SU-DHL-6 (cell line): ENCODE measurements around the gene RP9.

Experiments
- H2AFZ ChIP-seq: fragments of 200-600 bp; sonication (generic); 2 replicates; pipeline ENCODE4 v1.6.1; 2014; ENCODE audit warnings: low read depth, mild to moderate bottlenecking, moderate library complexity, mixed read lengths, antibody characterized with exemption, low read length; ENCODE audit not compliant: severe bottlenecking
- H3F3A ChIP-seq: fragments of 200-600 bp; shearing (Covaris generic); 2 replicates; pipeline ENCODE4 v1.6.0; 2016; ENCODE audit warnings: antibody characterized with exemption, mild to moderate bottlenecking; ENCODE audit not compliant: insufficient read depth
- H3K27ac ChIP-seq: fragments of 200-600 bp; sonication (generic); 2 replicates; pipeline ENCODE4 v1.5.1; 2016; ENCODE audit warnings: low read depth, mild to moderate bottlenecking, low read length, moderate library complexity, mixed read lengths
- H3K27me3 ChIP-seq: fragments of 200-600 bp; sonication (generic), shearing (Covaris generic); 2 replicates; pipeline ENCODE4 v1.6.0; 2014; ENCODE audit warnings: mild to moderate bottlenecking, low read length
- H3K36me3 ChIP-seq: fragments of 200-600 bp; sonication (generic); 2 replicates; pipeline ENCODE4 v1.6.1; 2014; ENCODE audit warnings: mild to moderate bottlenecking, low read length, mixed read lengths
- H3K4me2 ChIP-seq: fragments of 300-600, 200-600 bp; shearing (Covaris generic), sonication (generic); 2 replicates; pipeline ENCODE4 v1.6.0; 2014; ENCODE audit warnings: low read length, low read depth, mild to moderate bottlenecking; ENCODE audit not compliant: poor library complexity, severe bottlenecking
- H3K4me3 ChIP-seq: fragments of 200-600 bp; sonication (generic); 2 replicates; pipeline ENCODE4 v1.5.1; 2014; ENCODE audit warnings: antibody characterized with exemption, low read length, mild to moderate bottlenecking, mixed read lengths; ENCODE audit not compliant: insufficient read depth, poor library complexity, severe bottlenecking
- H3K79me2 ChIP-seq: fragments of 200-600 bp; sonication (generic); 2 replicates; pipeline ENCODE4 v1.6.1; 2014; ENCODE audit warnings: mild to moderate bottlenecking, low read length, moderate library complexity; ENCODE audit not compliant: insufficient read depth
- H3K9ac ChIP-seq: fragments of 200-600 bp; sonication (generic); 2 replicates; pipeline ENCODE4 v1.7.0; 2014; ENCODE audit warnings: mild to moderate bottlenecking, low read length
- H3K9me2 ChIP-seq: fragments of 200-600 bp; sonication (generic); replicated peaks from 2 replicates; pipeline ENCODE4 v1.6.1; 2014; ENCODE audit warnings: low read length; ENCODE audit not compliant: insufficient read depth
- H3K9me3 ChIP-seq: fragments of 200-600 bp; sonication (generic); 2 replicates; pipeline ENCODE4 v1.6.1; 2014; ENCODE audit warnings: low read length, mixed read lengths; ENCODE audit not compliant: insufficient read depth
- H4K20me1 ChIP-seq: fragments of 200-600 bp; sonication (generic); 2 replicates; pipeline ENCODE4 v1.6.1; 2014; ENCODE audit warnings: low read depth, mild to moderate bottlenecking, antibody characterized with exemption, low read length, moderate library complexity, mixed read lengths
- EZH2phosphoT487 ChIP-seq: fragments of 200-600 bp; sonication (generic), shearing (Covaris generic); conservative IDR thresholded peaks from 2 replicates; pipeline ENCODE4 v1.6.1; 2018; ENCODE audit warnings: mild to moderate bottlenecking, antibody characterized with exemption, low read length, moderate library complexity, mixed read lengths
- TF ChIP-seq, protein P1 (sequence below): fragments of 200-600 bp; sonication (generic); IDR thresholded peaks from one replicate; pipeline ENCODE4 v1.5.1; 2017; ENCODE audit warnings: antibody characterized with exemption, mild to moderate bottlenecking, low read length, moderate library complexity; ENCODE audit not compliant: insufficient read depth, poor library complexity, severe bottlenecking

The RP9 gene

GRCh38 chr7:33128631-33128989 lies 19.4 kb upstream of the RP9 start:
- H2AFZ ChIP-seq = peak overlapping the region; percentile 98
- H3K9me3 ChIP-seq = no peaks in the 10 kb centered on the region
- no peaks in the 10 kb centered on the region for H3K9me2 ChIP-seq
- peak overlapping the region; percentile 84 for H3K4me2 ChIP-seq
- no peaks in the 10 kb centered on the region for H4K20me1 ChIP-seq
- H3K36me3 ChIP-seq = no peaks in the 10 kb centered on the region; the same call in 1 of the 2 replicates
- H3K27ac ChIP-seq = peak overlapping the region; percentile 70; the same call in 1 of the 2 replicates
- no peak for TF ChIP-seq EZH2phosphoT487
- TF ChIP-seq, protein P1, sequence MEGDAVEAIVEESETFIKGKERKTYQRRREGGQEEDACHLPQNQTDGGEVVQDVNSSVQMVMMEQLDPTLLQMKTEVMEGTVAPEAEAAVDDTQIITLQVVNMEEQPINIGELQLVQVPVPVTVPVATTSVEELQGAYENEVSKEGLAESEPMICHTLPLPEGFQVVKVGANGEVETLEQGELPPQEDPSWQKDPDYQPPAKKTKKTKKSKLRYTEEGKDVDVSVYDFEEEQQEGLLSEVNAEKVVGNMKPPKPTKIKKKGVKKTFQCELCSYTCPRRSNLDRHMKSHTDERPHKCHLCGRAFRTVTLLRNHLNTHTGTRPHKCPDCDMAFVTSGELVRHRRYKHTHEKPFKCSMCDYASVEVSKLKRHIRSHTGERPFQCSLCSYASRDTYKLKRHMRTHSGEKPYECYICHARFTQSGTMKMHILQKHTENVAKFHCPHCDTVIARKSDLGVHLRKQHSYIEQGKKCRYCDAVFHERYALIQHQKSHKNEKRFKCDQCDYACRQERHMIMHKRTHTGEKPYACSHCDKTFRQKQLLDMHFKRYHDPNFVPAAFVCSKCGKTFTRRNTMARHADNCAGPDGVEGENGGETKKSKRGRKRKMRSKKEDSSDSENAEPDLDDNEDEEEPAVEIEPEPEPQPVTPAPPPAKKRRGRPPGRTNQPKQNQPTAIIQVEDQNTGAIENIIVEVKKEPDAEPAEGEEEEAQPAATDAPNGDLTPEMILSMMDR = no peak
- peak overlapping the region; percentile 85 for H3K4me3 ChIP-seq
- no peaks in the 10 kb centered on the region for H3K79me2 ChIP-seq
- H3K27me3 ChIP-seq = no peaks in the 10 kb centered on the region
- H3F3A ChIP-seq = no peaks in the 10 kb centered on the region
- H3K9ac ChIP-seq = peak overlapping the region; percentile 66

- H3K4me2 ChIP-seq = no peak overlapping the region
- no peaks in the 10 kb centered on the region for H3K9me2 ChIP-seq
- no peaks in the 10 kb centered on the region for H4K20me1 ChIP-seq
- H3K4me3 ChIP-seq = no peak overlapping the region
- H2AFZ ChIP-seq = no peak overlapping the region
- H3K27ac ChIP-seq = no peak overlapping the region
- no peaks in the 10 kb centered on the region for H3K79me2 ChIP-seq
- H3K9ac ChIP-seq = no peak overlapping the region
- TF ChIP-seq EZH2phosphoT487 = no peak
- TF ChIP-seq, protein P1 = no peak
- H3K9me3 ChIP-seq = no peaks in the 10 kb centered on the region
- H3K27me3 ChIP-seq = no peaks in the 10 kb centered on the region
- no peaks in the 10 kb centered on the region for H3K36me3 ChIP-seq
- H3F3A ChIP-seq = no peaks in the 10 kb centered on the region
Observed at GRCh38 chr7:33127085-33127484, 17.9 kb upstream of the RP9 start.

DNA sequence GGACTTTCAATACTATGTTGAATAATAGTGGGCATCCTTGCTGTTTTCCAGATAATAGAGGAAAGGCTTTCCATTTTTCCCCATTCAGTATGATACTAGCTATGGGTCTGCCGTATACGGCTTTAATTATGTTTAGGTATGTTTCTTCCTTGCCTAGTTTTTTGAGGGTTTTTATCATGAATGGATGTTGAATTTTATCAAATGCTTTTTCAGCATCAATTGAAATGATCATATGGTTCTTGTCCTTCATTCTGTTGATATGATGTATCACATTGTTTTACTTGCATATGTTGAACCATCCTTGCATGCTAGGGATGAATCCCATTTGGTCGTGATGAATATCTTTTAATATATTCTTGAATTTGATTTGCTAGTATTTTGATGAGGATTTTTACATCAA lies 9.2 kb upstream of the RP9 start:
- H3K9ac ChIP-seq = no peak overlapping the region
- H2AFZ ChIP-seq = no peak overlapping the region
- H3K27me3 ChIP-seq = no peaks in the 10 kb centered on the region; the same call in 1 of the 2 replicates
- H3K9me2 ChIP-seq = no peaks in the 10 kb centered on the region
- H3K27ac ChIP-seq = no peak overlapping the region
- H3K36me3 ChIP-seq = no peaks in the 10 kb centered on the region
- TF ChIP-seq, protein P1 = no peak
- TF ChIP-seq EZH2phosphoT487 = no peak
- no peaks in the 10 kb centered on the region for H3K79me2 ChIP-seq
- no peaks in the 10 kb centered on the region for H4K20me1 ChIP-seq
- H3K4me3 ChIP-seq = no peak overlapping the region
- no peak overlapping the region for H3K4me2 ChIP-seq
- no peaks in the 10 kb centered on the region; the same call in 1 of the 2 replicates for H3K9me3 ChIP-seq
- H3F3A ChIP-seq = no peaks in the 10 kb centered on the region
